GM18519 (cell line): ENCODE measurements around the gene PRDM16.

ENCODE experiments used
- ATAC-seq: cut with Tn5 transposase; IDR thresholded peaks from one replicate; pipeline ENCODE4 v1.9.1; 2021; ENCODE audit warnings: mild to moderate bottlenecking, moderate library complexity; ENCODE audit not compliant: unreplicated experiment, low FRiP score

PRDM16 gene

GRCh38 chr1:3068564-3069431, at the start of gene PRDM16:
Gene PRDM16, plus strand, starts transcription at chr1:3069203. Its CDS starts 57 bp downstream, at chr1:3069260.
- no peak for ATAC-seq

DNA sequence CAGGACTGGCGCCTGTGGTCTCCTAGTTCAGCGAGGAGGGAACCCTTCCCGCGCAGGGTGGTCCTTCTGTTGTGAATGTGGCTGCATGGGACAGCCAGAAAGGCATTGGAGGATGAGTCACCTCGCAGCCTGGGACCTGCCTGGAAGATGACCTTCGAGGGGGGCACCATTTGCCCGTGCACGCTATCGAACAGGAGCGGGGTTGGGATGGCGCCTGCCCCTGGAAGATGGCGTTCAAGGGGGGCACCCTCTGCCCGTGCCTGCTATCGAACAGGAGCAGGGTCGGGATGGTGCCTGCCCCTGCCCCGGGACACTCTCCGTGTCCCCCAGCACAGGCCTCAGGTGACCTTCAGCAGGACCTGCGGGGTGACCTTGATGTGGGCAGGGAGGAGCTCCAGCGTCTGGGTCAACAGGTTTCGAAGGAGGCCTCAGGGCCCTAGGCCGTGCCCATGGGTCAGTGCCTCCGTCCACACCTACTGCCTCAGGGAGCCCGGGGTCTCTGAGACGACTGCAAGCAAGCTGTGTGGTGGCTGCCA, 49.4 kb upstream of the PRDM16 start:
- ATAC-seq, result no peak

- ATAC-seq, result no peak
Measured at GRCh38 chr1:3020263-3020909, 48.6 kb upstream of the PRDM16 start.

GRCh38 chr1:3021233-3021671, 47.8 kb upstream of the PRDM16 start, which contains the start of gene ACTRT2:
Gene ACTRT2, plus strand, starts transcription at chr1:3021467. Its CDS starts 220 bp downstream, at chr1:3021687.
- ATAC-seq, result no peak

- ATAC-seq, result no peak
Measured at GRCh38 chr1:3021801-3022401, 47.1 kb upstream of the PRDM16 start.

DNA sequence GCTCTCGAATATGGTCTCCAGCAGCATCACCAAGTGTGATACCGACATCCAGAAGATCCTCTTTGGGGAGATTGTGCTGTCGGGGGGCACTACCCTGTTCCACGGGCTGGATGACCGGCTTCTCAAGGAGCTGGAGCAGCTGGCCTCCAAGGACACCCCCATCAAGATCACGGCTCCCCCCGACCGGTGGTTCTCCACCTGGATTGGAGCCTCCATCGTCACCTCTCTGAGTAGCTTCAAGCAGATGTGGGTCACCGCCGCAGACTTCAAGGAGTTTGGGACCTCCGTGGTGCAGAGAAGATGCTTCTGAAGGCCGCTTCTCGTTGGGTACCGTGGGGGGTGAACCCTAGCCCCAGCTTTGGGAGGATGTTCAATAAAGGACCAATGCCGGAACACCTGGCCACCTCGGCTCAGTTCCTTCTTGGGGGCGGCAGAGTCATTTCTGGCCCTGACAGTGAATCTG, 46.5 kb upstream of the PRDM16 start:
- no peak for ATAC-seq

GRCh38 chr1:3022976-3023375, 46.0 kb upstream of the PRDM16 start:
- no peak for ATAC-seq

DNA sequence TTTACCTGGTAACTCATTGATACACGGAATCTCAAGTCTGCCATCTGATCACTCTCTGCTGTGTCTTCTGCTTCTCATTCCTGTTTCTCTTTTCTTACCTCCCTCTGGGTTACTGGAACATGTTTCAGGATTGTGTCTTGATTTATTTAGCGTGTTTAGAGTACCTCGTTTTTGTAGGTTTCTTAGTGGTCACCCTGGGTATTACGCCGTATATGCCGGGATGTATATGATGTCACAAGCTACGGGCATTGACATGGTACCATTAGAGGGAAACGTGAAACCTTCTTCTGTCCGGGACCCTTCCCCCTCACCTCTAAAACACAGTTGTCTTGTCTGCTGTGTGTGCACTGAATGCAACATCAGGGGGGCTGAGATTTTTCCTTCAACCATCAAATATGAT, 45.0 kb upstream of the PRDM16 start:
- no peak for ATAC-seq

DNA sequence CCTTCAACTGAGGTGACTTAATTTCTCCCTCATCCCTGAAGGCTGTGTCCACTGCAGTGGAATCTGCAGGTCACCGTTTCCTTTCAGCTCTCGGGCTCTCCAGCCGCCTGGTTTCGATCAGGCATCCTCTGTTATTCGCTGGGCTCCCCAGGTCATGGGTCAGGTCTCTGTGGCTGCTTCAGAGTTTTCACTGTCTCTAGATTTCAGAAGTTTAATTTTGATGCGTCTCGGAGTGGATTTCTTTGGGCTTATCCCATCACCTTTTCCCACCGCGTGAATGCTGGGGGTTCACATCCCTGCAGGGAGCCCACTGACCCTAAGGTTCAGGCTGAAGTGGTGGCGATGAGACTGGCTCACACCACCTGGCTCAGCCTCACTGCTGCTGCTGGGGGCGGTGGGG, 44.4 kb upstream of the PRDM16 start:
- no peak for ATAC-seq

DNA sequence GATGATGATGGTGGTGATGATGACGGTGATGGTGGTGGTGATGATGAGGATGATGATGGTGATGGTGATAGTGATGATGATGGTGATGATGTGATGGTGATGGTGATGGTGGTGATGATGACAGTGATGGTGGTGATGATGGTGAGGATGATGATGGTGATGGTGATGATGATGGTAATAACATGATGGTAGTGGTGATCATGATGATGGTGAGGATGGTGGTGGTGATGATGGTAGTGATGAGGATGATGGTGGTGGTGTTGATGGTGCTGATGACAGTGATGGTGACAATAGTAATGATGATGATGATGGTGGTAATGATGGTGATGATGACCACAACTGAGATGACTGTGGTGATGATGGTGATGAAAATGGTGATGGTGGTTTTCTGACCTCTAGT, 42.9 kb upstream of the PRDM16 start:
- ATAC-seq, result no peak

DNA sequence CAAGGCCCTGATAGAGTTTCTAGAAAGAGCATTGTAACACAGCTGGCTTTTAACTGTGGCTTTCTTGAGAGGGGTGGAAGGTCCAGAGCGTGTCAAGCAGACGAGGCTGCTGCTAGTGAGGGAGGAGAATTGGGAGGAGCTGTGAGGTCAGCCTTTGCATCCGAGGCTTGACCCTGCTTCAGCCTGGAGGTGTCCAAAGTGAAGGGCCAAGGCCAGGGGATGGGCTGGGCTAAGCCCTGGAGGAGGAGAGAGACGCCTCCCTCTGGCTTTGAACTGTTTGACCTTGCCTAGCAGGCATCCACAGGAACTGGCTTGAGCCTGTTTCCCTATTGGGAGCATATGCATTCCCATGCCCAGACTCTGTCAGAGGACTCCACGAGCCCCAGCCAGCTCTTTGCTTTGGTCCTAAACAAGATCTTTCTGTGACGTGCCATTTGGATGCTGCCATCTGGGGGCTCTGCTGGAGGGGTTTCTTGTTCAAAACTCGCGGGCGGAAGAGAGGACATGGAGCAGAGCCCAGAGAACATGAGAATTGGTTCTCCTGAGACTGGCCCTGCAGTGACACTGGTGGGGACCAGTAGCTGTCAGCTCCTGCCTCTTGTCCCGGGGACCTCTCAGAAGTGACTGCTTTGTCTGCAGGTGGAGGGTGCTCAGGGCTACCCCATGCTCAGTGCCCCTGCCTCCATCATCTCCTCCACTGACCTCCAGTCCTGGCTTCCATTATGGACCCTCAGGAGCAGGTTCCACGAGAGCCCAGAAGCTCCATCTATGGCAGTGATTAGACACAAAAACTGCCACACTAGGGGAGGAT, 42.2 kb upstream of the PRDM16 start:
- no peak for ATAC-seq

DNA sequence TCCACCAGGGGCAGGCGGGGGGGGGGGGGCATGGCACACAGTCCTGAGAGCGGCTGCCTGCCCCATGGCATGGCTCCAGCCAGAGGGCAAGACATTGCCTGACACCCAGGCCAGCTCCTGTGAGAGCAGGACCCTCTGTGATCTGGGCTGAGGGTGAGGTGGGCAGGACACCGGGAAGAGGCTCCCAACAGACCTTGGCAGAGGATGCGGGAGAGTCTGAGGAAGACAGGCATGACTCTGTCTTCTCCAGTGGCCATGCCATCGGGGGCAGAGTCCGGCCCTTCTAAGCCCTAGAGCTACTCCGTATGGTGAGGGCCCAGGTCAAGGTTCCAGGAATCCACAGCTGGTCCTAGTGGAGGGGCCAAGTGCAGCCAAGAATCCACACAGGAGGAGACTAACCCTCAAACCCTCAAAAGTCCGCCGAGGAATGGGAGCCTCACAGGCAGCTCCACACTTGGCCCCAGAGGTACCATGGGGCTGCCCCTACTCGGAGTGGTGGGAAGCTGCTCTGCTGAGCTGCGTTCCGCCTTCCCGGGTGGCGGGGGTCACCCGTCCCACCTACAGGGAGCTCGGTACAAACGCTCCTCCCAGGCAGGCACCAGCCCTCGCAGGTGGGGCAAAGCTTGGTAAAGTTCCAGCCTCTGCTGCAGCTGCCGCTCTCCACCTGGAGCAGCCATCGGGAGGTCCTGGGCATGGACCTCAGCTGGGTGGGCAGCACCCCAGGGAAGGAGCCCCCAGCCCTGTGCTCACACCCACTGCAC, 41.2 kb upstream of the PRDM16 start:
- no peak for ATAC-seq

- ATAC-seq, result no peak
Measured at GRCh38 chr1:3028531-3029282, 40.3 kb upstream of the PRDM16 start.

- ATAC-seq, result no peak
Measured at GRCh38 chr1:3029481-3029961, 39.5 kb upstream of the PRDM16 start.

DNA sequence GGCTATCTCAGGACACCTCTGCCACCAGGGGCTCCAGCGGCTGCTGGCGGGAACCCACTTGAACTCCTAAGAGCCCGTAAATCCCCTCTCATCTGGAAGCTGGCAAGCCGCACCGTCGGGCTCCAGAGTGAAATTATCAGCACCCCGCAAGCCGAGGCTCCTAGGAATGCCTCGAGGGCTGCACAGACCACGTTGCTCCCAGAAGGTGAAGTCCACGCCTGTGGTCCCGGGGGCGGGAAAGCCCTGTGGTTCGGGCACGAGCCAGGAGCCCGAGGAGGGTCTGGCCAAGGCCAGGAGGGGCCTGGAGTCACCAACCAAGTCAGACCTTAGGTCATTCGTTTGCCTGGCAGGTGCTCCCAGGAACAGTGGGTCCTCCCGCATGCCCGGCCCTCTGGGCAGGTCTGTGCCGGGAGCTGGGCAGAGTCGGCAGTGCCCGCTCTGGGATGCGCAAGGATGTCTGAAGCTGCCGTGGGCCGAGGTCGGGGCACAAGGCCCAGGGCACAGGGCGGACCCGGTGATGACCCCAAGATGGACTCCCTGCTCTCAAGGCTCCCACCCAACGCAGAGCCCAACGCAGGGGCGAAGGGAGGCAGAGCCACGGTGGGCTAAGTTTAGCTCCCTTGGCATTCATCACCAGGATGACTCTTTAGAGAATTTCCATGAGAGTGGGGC, 38.9 kb upstream of the PRDM16 start:
- ATAC-seq, result no peak

GRCh38 chr1:3030663-3031381, 38.2 kb upstream of the PRDM16 start:
- no peak for ATAC-seq

DNA sequence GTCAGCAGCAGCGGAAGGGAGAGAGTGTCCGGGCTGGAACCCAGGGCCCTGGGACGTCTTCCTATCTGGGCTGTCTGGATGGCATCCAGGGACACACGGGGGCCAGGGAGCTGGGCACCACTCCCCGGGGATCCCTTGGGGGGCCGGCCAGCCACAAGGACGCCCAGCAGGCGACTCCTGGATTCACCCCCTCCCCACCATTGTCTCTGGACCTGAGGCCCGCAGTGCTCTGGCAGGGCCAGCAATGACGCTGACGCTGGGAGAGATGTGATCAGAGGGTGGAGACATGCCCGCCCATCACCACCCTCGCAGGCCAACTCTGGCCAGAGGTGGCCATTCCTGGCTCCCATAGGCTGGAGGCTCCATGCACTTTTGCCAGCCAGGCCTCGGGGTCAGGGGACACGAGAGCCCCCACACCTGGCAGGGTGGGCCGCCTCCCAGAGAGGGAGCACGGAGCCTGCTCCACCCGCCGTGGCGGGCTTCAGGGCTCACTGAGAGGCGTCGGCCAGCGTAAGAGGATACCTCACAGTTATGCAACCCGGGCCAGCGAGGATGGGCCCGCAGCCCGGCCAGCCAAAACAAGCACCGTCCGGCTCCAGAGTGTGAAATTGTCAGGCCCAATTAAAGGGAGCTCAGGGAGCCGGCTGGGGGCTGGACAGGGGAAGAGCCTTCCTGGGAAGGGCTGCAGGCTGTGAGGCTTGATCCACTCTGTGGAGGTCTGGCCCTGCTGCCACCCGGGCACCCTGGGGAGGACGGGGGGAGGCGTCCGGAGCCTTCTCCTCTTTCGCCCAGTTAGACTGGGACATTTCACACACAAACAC, 37.4 kb upstream of the PRDM16 start:
- no peak for ATAC-seq
